ENCODE results near the gene CLIC5.

CLIC5 gene

GRCh38 chr6:46048646-46049297 is 33.1 kb upstream of the CLIC5 start:
- H3K27me3 Mint-ChIP-seq, result peaks cover 0 to 9% of the 10 kb centered on the region in 2 donors

GRCh38 chr6:46046558-46047174 is 31.0 kb upstream of the CLIC5 start:
- no peak for DNase-seq
- H3K36me3 Mint-ChIP-seq, result no peaks in the 10 kb centered on the region

More at GRCh38 chr6:46048646-46049297, 33.1 kb upstream of the CLIC5 start:
- Mint-ChIP-seq H3K27ac (no peak overlapping the region), H3K36me3 (no peaks in the 10 kb centered on the region), H3K4me1 (no peaks in the 10 kb centered on the region), H3K9me3 (no peaks in the 10 kb centered on the region), H3K4me3 (no peak overlapping the region)
- ATAC-seq (replicated peaks), result no peak
- DNase-seq, result no peak

GRCh38 chr6:46044881-46045617 is 29.4 kb upstream of the CLIC5 start:
- Mint-ChIP-seq H3K9me3 (no peaks in the 10 kb centered on the region), H3K27me3 (peaks cover 0 to 4% of the 10 kb centered on the region in 2 donors), H3K4me1 (no peaks in the 10 kb centered on the region), H3K4me3 (no peak overlapping the region), H3K27ac (no peak overlapping the region), H3K36me3 (no peaks in the 10 kb centered on the region)
- no peak for DNase-seq
- ATAC-seq (replicated peaks), result peak in 1 of 2 donors; percentile 54

More at GRCh38 chr6:46046558-46047174, 31.0 kb upstream of the CLIC5 start:
- no peak overlapping the region for H3K27ac Mint-ChIP-seq
- H3K27me3 Mint-ChIP-seq, result peaks cover 0 to 9% of the 10 kb centered on the region in 2 donors
- H3K9me3 Mint-ChIP-seq, result no peaks in the 10 kb centered on the region
- no peaks in the 10 kb centered on the region for H3K4me1 Mint-ChIP-seq
- no peak for ATAC-seq (replicated peaks)
- no peak overlapping the region for H3K4me3 Mint-ChIP-seq

- H3K36me3 Mint-ChIP-seq, result no peaks in the 10 kb centered on the region
- no peak for DNase-seq
- H3K4me1 Mint-ChIP-seq, result no peaks in the 10 kb centered on the region
- H3K4me3 Mint-ChIP-seq, result no peak overlapping the region
- H3K27ac Mint-ChIP-seq, result no peak overlapping the region
- H3K9me3 Mint-ChIP-seq, result no peaks in the 10 kb centered on the region
- peak; percentile 63 to 80 for ATAC-seq (replicated peaks)
- H3K27me3 Mint-ChIP-seq, result no peaks in the 10 kb centered on the region
Observed at GRCh38 chr6:46042355-46042999, 26.8 kb upstream of the CLIC5 start.

- no peak overlapping the region for H3K4me3 Mint-ChIP-seq
- no peaks in the 10 kb centered on the region for H3K36me3 Mint-ChIP-seq
- no peaks in the 10 kb centered on the region for H3K27me3 Mint-ChIP-seq
- no peak overlapping the region for H3K27ac Mint-ChIP-seq
- ATAC-seq (replicated peaks) (no peak), DNase-seq (no peak)
- H3K4me1 Mint-ChIP-seq, result no peaks in the 10 kb centered on the region
- H3K9me3 Mint-ChIP-seq, result no peaks in the 10 kb centered on the region
Observed at GRCh38 chr6:46040288-46040687, 24.6 kb upstream of the CLIC5 start.

GRCh38 chr6:46039646-46040045 is 24.0 kb upstream of the CLIC5 start:
- DNase-seq, result no peak
- no peak overlapping the region for H3K27ac Mint-ChIP-seq

GRCh38 chr6:46036911-46037310 is 21.3 kb upstream of the CLIC5 start:
- DNase-seq (no peak), ATAC-seq (replicated peaks) (no peak)
- H3K27ac Mint-ChIP-seq, result no peak overlapping the region
- H3K4me1 Mint-ChIP-seq, result no peaks in the 10 kb centered on the region
- no peaks in the 10 kb centered on the region for H3K27me3 Mint-ChIP-seq
- H3K36me3 Mint-ChIP-seq, result no peaks in the 10 kb centered on the region
- H3K4me3 Mint-ChIP-seq, result no peak overlapping the region
- H3K9me3 Mint-ChIP-seq, result peaks cover 0 to under 1% of the 10 kb centered on the region in 2 donors

More at GRCh38 chr6:46039646-46040045, 24.0 kb upstream of the CLIC5 start:
- no peaks in the 10 kb centered on the region for H3K9me3 Mint-ChIP-seq
- H3K36me3 Mint-ChIP-seq, result no peaks in the 10 kb centered on the region
- H3K4me3 Mint-ChIP-seq, result no peak overlapping the region
- no peaks in the 10 kb centered on the region for H3K4me1 Mint-ChIP-seq
- ATAC-seq (replicated peaks), result no peak
- no peaks in the 10 kb centered on the region for H3K27me3 Mint-ChIP-seq

- H3K27ac Mint-ChIP-seq, result no peak overlapping the region
- H3K27me3 Mint-ChIP-seq, result peaks cover 0 to 6% of the 10 kb centered on the region in 2 donors
- no peak for DNase-seq
- H3K9me3 Mint-ChIP-seq, result peaks cover 0 to 2% of the 10 kb centered on the region in 2 donors
- no peaks in the 10 kb centered on the region for H3K36me3 Mint-ChIP-seq
- no peak for ATAC-seq (replicated peaks)
- H3K4me3 Mint-ChIP-seq, result no peak overlapping the region
- H3K4me1 Mint-ChIP-seq, result no peaks in the 10 kb centered on the region
Observed at GRCh38 chr6:46035242-46035641, 19.6 kb upstream of the CLIC5 start.

- no peaks in the 10 kb centered on the region for H3K36me3 Mint-ChIP-seq
Observed at GRCh38 chr6:46032110-46032998, 16.7 kb upstream of the CLIC5 start.

GRCh38 chr6:46029602-46030001 is 13.9 kb upstream of the CLIC5 start:
- Mint-ChIP-seq H3K9me3 (peaks cover 2 to 4% of the 10 kb centered on the region in 2 donors), H3K27ac (no peak overlapping the region), H3K4me3 (no peak overlapping the region), H3K4me1 (no peaks in the 10 kb centered on the region), H3K27me3 (peaks cover 1 to 22% of the 10 kb centered on the region in 2 donors), H3K36me3 (no peaks in the 10 kb centered on the region)
- no peak for ATAC-seq (replicated peaks)
- DNase-seq, result no peak

More at GRCh38 chr6:46032110-46032998, 16.7 kb upstream of the CLIC5 start:
- H3K27ac Mint-ChIP-seq, result no peak overlapping the region
- H3K9me3 Mint-ChIP-seq, result peaks cover 0 to 2% of the 10 kb centered on the region in 2 donors
- H3K4me1 Mint-ChIP-seq, result no peaks in the 10 kb centered on the region
- H3K27me3 Mint-ChIP-seq, result peaks cover 0 to 17% of the 10 kb centered on the region in 2 donors
- no peak overlapping the region for H3K4me3 Mint-ChIP-seq
- DNase-seq (no peak), ATAC-seq (replicated peaks) (no peak)

- Mint-ChIP-seq H3K4me1 (no peaks in the 10 kb centered on the region), H3K4me3 (no peak overlapping the region), H3K9me3 (peaks cover 4 to 8% of the 10 kb centered on the region in 2 donors), H3K36me3 (no peaks in the 10 kb centered on the region), H3K27me3 (peaks cover 5 to 38% of the 10 kb centered on the region in 2 donors), H3K27ac (no peak overlapping the region)
- ATAC-seq (replicated peaks), result no peak
- DNase-seq, result no peak
Observed at GRCh38 chr6:46026307-46026706, 10.6 kb upstream of the CLIC5 start.

- no peak overlapping the region for H3K27ac Mint-ChIP-seq
- DNase-seq, result no peak
- no peak for ATAC-seq (replicated peaks)
- no peak overlapping the region for H3K4me3 Mint-ChIP-seq
- peaks cover 6 to 8% of the 10 kb centered on the region in 2 donors for H3K9me3 Mint-ChIP-seq
- H3K4me1 Mint-ChIP-seq, result no peaks in the 10 kb centered on the region
- H3K36me3 Mint-ChIP-seq, result no peaks in the 10 kb centered on the region
- H3K27me3 Mint-ChIP-seq, result peaks cover 11 to 39% of the 10 kb centered on the region in 2 donors
Observed at GRCh38 chr6:46025573-46025972, 9.9 kb upstream of the CLIC5 start.

GRCh38 chr6:46024124-46024769 is 8.6 kb upstream of the CLIC5 start:
- ATAC-seq (replicated peaks), result no peak
- DNase-seq, result no peak
- Mint-ChIP-seq H3K4me3 (no peak overlapping the region), H3K27ac (no peak overlapping the region), H3K4me1 (no peaks in the 10 kb centered on the region), H3K27me3 (peaks cover 11 to 33% of the 10 kb centered on the region in 2 donors), H3K9me3 (peaks cover 6 to 8% of the 10 kb centered on the region in 2 donors), H3K36me3 (no peaks in the 10 kb centered on the region)
